Neural cell (in vitro differentiated cells): ENCODE data around the gene CELSR2. TPM values are rescaled to one million over a fixed set of nuclear protein-coding genes. Genes with fewer than 3 reads are reported as not detected.

ENCODE experiments used
- H2AFZ ChIP-seq: fragments of 200-600, 300-800 bp; sonication (generic), shearing (Covaris generic); 2 replicates; pipeline ENCODE4 v1.6.0; 2014; ENCODE audit warnings: low read depth, mild to moderate bottlenecking, antibody characterized with exemption, low read length, moderate library complexity
- H3F3A ChIP-seq: fragments of 200-600 bp; shearing (Covaris generic); 2 replicates; pipeline ENCODE4 v1.6.1; 2016; ENCODE audit warnings: mild to moderate bottlenecking, moderate library complexity, mixed read lengths, antibody characterized with exemption, low read length; ENCODE audit not compliant: insufficient read depth, poor library complexity, severe bottlenecking
- H3K27ac ChIP-seq: fragments of 200-600, 300-800 bp; sonication (generic), shearing (Covaris generic); 2 replicates; pipeline ENCODE4 v1.5.1; 2014; ENCODE audit warnings: mild to moderate bottlenecking, low read length, moderate library complexity
- H3K27me3 ChIP-seq: fragments of 300-800, 200-600 bp; sonication (generic), shearing (Covaris generic); 2 replicates; pipeline ENCODE4 v1.6.0; 2014; ENCODE audit warnings: mild to moderate bottlenecking, low read depth, low read length, moderate library complexity; ENCODE audit not compliant: insufficient read depth
- H3K36me3 ChIP-seq: fragments of 300-800, 200-600 bp; sonication (generic), shearing (Covaris generic); 2 replicates; pipeline ENCODE4 v1.5.1; 2014; ENCODE audit warnings: mild to moderate bottlenecking, antibody characterized with exemption, low read length, moderate library complexity; ENCODE audit not compliant: insufficient read depth
- H3K4me2 ChIP-seq: fragments of 300-800, 200-600 bp; sonication (generic), shearing (Covaris generic); 2 replicates; pipeline ENCODE4 v1.6.0; 2014; ENCODE audit warnings: mild to moderate bottlenecking, low read length
- H3K4me3 ChIP-seq: fragments of 300-800, 200-600 bp; sonication (generic), shearing (Covaris generic); 2 replicates; pipeline ENCODE4 v1.5.1; 2014; ENCODE audit warnings: mild to moderate bottlenecking, low read length, moderate library complexity
- H3K79me2 ChIP-seq: fragments of 200-600 bp; shearing (Covaris generic); replicated peaks from 2 replicates; pipeline ENCODE4 v1.6.0; 2014; ENCODE audit warnings: mild to moderate bottlenecking, low read length, moderate library complexity; ENCODE audit not compliant: insufficient read depth
- H3K9ac ChIP-seq: fragments of 300-800, 200-600 bp; sonication (generic), shearing (Covaris generic); 2 replicates; pipeline ENCODE4 v1.6.1; 2016; ENCODE audit warnings: mild to moderate bottlenecking, low read length, mixed read lengths
- H3K9me2 ChIP-seq: fragments of 200-600 bp; shearing (Covaris generic); 2 replicates; pipeline ENCODE4 v1.6.1; 2016; ENCODE audit warnings: mild to moderate bottlenecking, low read length, mixed read lengths; ENCODE audit not compliant: insufficient read depth
- H3K9me3 ChIP-seq: fragments of 200-600, 300-800 bp; sonication (generic), shearing (Covaris generic); 2 replicates; pipeline ENCODE4 v1.6.1; 2016; ENCODE audit warnings: mild to moderate bottlenecking, mixed run types, low read length, moderate library complexity, mixed read lengths
- H4K20me1 ChIP-seq: fragments of 200-600 bp; shearing (Covaris generic); 2 replicates; pipeline ENCODE4 v1.6.1; 2016; ENCODE audit warnings: mild to moderate bottlenecking, mixed run types; ENCODE audit not compliant: insufficient read depth
- CTCF ChIP-seq: fragments of 450-650 bp; IDR thresholded peaks from 2 replicates; pipeline ENCODE4 v1.5.1; 2014; ENCODE audit warnings: antibody characterized with exemption, mild to moderate bottlenecking, moderate library complexity; ENCODE audit not compliant: poor library complexity, severe bottlenecking
- EP300 ChIP-seq: fragments of 450-650 bp; conservative IDR thresholded peaks from 2 replicates; pipeline ENCODE4 v1.6.1; 2014; ENCODE audit warnings: antibody characterized with exemption, mild to moderate bottlenecking, moderate library complexity; ENCODE audit not compliant: poor library complexity, severe bottlenecking
- EZH2 ChIP-seq: fragments of 200-600, 300-800 bp; shearing (Covaris generic), sonication (generic); IDR thresholded peaks from 2 replicates; pipeline ENCODE4 v1.6.1; 2014; ENCODE audit warnings: antibody characterized with exemption, low read length, borderline replicate concordance, mild to moderate bottlenecking; ENCODE audit not compliant: insufficient read depth, poor library complexity, severe bottlenecking
- MXI1 ChIP-seq: fragments of 450-650 bp; conservative IDR thresholded peaks from 2 replicates; pipeline ENCODE4 v1.6.1; 2014; ENCODE audit warnings: antibody characterized with exemption, mild to moderate bottlenecking; ENCODE audit not compliant: poor library complexity, severe bottlenecking
- POLR2AphosphoS5 ChIP-seq: IDR thresholded peaks from 2 replicates; pipeline ENCODE4 v1.6.1; 2012
- RAD21 ChIP-seq: fragments of 450-650 bp; conservative IDR thresholded peaks from 2 replicates; pipeline ENCODE4 v1.6.1; 2014; ENCODE audit warnings: antibody characterized with exemption, mild to moderate bottlenecking, moderate library complexity
- REST ChIP-seq: IDR thresholded peaks from 2 replicates; pipeline ENCODE4 v1.6.1; 2012; ENCODE audit warnings: borderline replicate concordance
- SMC3 ChIP-seq: fragments of 450-650 bp; conservative IDR thresholded peaks from 2 replicates; pipeline ENCODE4 v1.6.1; 2014; ENCODE audit warnings: antibody characterized with exemption, mild to moderate bottlenecking, moderate library complexity; ENCODE audit not compliant: poor library complexity
- TAF1 ChIP-seq: IDR thresholded peaks from 2 replicates; pipeline ENCODE4 v1.6.1; 2012; ENCODE audit warnings: low read depth
- polyA plus RNA-seq: library from polyadenylated mRNA; depleted of rRNA; stranded (reverse); fragments of >200 nt; gene quantifications from 2 replicates; pipeline ENCODE4 v1.2.3, GENCODE V29; 2014

The CELSR2 gene
- polyA plus RNA-seq, 1 donor from 2014 or later = 7.9 TPM

DNA sequence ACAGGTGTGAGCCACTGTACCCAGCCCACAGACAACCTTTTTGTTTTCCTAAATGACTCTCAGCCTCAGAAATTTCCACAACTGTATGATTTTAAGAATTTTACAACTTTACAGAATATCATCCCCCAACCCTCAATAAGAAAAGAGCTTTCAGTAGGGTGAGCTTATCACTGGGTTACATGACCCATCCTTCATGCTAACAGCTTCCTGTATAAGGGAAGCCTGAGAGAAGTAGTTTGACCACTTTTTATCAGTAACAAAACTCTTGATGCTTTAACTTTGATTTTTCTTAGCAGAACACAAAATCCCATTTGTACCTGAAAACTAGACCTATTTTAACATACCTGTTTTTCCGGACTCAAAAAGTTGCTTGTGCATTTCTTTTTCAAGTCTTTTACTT, 67.2 kb downstream of the CELSR2 start:
- H3K9me3 ChIP-seq = no peaks in the 10 kb centered on the region
- no peak for TF ChIP-seq SMC3
- no peak for TF ChIP-seq POLR2AphosphoS5
- no peak for TF ChIP-seq TAF1
- TF ChIP-seq EZH2 = no peak
- TF ChIP-seq MXI1 = no peak
- TF ChIP-seq REST = no peak
- TF ChIP-seq RAD21 = no peak
- TF ChIP-seq EP300 = no peak
- no peak for TF ChIP-seq CTCF
- no peaks in the 10 kb centered on the region for H4K20me1 ChIP-seq
- H3K9me2 ChIP-seq = no peaks in the 10 kb centered on the region
- H3K36me3 ChIP-seq = peaks cover 10% of the 10 kb centered on the region
- H3K27ac ChIP-seq = no peak overlapping the region
- no peak overlapping the region for H3K4me3 ChIP-seq
- no peak overlapping the region for H2AFZ ChIP-seq
- H3K4me2 ChIP-seq = no peak overlapping the region
- no peak overlapping the region for H3K9ac ChIP-seq
- H3K79me2 ChIP-seq = no peaks in the 10 kb centered on the region
- H3F3A ChIP-seq = no peaks in the 10 kb centered on the region
- H3K27me3 ChIP-seq = no peaks in the 10 kb centered on the region

DNA sequence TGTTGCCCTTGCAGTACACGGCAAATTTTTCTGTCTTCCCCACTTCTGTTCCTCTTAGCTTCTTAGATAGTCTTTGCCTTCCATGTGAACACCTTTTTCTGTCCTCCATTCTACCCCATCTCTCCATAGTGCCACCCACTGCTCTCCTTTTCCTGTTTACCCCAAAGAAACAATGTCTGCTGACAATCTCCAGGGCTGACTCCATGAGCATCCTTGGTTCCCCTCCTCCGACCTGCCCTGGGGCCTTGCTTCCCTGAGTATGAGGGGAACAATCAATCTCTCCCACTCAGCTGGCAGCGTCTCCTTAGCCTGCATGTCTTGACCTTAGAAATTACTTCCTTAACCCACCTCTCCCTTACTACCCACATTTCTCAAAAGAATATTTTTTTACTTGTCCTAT, 69.8 kb downstream of the CELSR2 start:
- Histone ChIP-seq H3F3A (no peaks in the 10 kb centered on the region), H3K27me3 (no peaks in the 10 kb centered on the region), H3K79me2 (no peaks in the 10 kb centered on the region), H3K27ac (no peak overlapping the region), H3K36me3 (peaks cover 10% of the 10 kb centered on the region), H3K9me2 (no peaks in the 10 kb centered on the region), H3K9ac (no peak overlapping the region), H4K20me1 (no peaks in the 10 kb centered on the region), H3K4me2 (no peak overlapping the region), H3K9me3 (no peaks in the 10 kb centered on the region), H2AFZ (no peak overlapping the region), H3K4me3 (no peak overlapping the region)
- no peak for TF ChIP-seq POLR2AphosphoS5
- TF ChIP-seq REST = no peak
- no peak for TF ChIP-seq TAF1
- no peak for TF ChIP-seq SMC3
- no peak for TF ChIP-seq CTCF
- no peak for TF ChIP-seq EZH2
- no peak for TF ChIP-seq MXI1
- no peak for TF ChIP-seq EP300
- no peak for TF ChIP-seq RAD21
